Ovary (tissue), 3 donors: Measurements from ENCODE around the gene MACROH2A2.

ENCODE experiments used
- EP300 ChIP-seq: sonication (generic); formaldehyde crosslinking; IDR thresholded peaks from one replicate; pipeline ENCODE4 v1.6.1; 2017; ENCODE audit warnings: antibody characterized with exemption
- POLR2A ChIP-seq: fragments of 450-650 bp; IDR thresholded peaks from one replicate; pipeline ENCODE4 v1.6.1; 2017; ENCODE audit warnings: antibody characterized with exemption, mild to moderate bottlenecking, moderate library complexity
- TF ChIP-seq, protein P1 (sequence below), 3 donors: fragments of 450-650 bp in 2 of 3; fragments of 200-600 bp in 1 of 3; IDR thresholded peaks; one replicate each; pipeline versions ENCODE4 v1.5.1 to v1.8.0; 2016 to 2022; ENCODE audit warnings: antibody characterized with exemption in 3 of 3, mild to moderate bottlenecking in 1 of 3
- donor health status: DM: no; HTN: no; CAD: no.

- TF ChIP-seq POLR2A (no peak), EP300 (no peak)
- TF ChIP-seq, protein P1, sequence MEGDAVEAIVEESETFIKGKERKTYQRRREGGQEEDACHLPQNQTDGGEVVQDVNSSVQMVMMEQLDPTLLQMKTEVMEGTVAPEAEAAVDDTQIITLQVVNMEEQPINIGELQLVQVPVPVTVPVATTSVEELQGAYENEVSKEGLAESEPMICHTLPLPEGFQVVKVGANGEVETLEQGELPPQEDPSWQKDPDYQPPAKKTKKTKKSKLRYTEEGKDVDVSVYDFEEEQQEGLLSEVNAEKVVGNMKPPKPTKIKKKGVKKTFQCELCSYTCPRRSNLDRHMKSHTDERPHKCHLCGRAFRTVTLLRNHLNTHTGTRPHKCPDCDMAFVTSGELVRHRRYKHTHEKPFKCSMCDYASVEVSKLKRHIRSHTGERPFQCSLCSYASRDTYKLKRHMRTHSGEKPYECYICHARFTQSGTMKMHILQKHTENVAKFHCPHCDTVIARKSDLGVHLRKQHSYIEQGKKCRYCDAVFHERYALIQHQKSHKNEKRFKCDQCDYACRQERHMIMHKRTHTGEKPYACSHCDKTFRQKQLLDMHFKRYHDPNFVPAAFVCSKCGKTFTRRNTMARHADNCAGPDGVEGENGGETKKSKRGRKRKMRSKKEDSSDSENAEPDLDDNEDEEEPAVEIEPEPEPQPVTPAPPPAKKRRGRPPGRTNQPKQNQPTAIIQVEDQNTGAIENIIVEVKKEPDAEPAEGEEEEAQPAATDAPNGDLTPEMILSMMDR (IDR thresholded peaks at IDR 0.05) = no peak
These were observed 89.9 kb downstream of the MACROH2A2 start for GRCh38 chr10:70142555-70142954.
